Activated T-cell treated with anti-CD3 and anti-CD28 coated beads, Interleukin-2, amount 50 U/mL, for 72 hours (primary cell): Measurements from ENCODE around the gene SDE2. TPM values are rescaled to one million over a fixed set of nuclear protein-coding genes. Genes with fewer than 3 reads are reported as not detected.
"Not testable (repeated sequence)": the region's sequence is repeated elsewhere in the genome, so short reads cannot be mapped to it uniquely, and the experiment has no call there.

Experiments used
- ATAC-seq, 2 donors: fragments of 150-1000 bp; cut with Tn5 transposase; replicated peaks in 1 of 2; 2 replicates each; pipeline ENCODE4 v1.10.0; 2021; ENCODE audit warnings: moderate library complexity in 2 of 2, mild to moderate bottlenecking in 1 of 2
- DNase-seq, 2 donors: peaks; one replicate each; pipeline ENCODE4 v3.0.0; 2021 to 2022; ENCODE audit warnings: mixed read lengths in 1 of 2
- H3K27ac Mint-ChIP-seq: one replicate; pipeline ENCODE4 v1.8.0; 2022; ENCODE audit warnings: mild to moderate bottlenecking, moderate library complexity, mixed read lengths
- H3K27me3 Mint-ChIP-seq: one replicate; pipeline ENCODE4 v1.8.0; 2022; ENCODE audit warnings: low read depth, mixed read lengths
- H3K36me3 Mint-ChIP-seq, 2 donors: one replicate each; pipeline ENCODE4 v1.8.0; 2022; ENCODE audit warnings: mixed read lengths in 2 of 2, mild to moderate bottlenecking in 1 of 2; ENCODE audit not compliant: insufficient read depth in 2 of 2
- H3K4me1 Mint-ChIP-seq: one replicate; pipeline ENCODE4 v1.8.0; 2022; ENCODE audit warnings: low read depth, mixed read lengths
- H3K4me3 Mint-ChIP-seq, 2 donors: one replicate each; pipeline ENCODE4 v1.8.0; 2022; ENCODE audit warnings: mild to moderate bottlenecking in 2 of 2, mixed read lengths in 2 of 2, moderate library complexity in 2 of 2
- H3K9me3 Mint-ChIP-seq, 2 donors: one replicate each; pipeline ENCODE4 v1.8.0; 2022; ENCODE audit warnings: mixed read lengths in 2 of 2
- total RNA-seq, 2 donors: library from RNA; stranded (reverse); gene quantifications; one replicate each; pipeline ENCODE4 v1.2.3, GENCODE V29; 2022

The SDE2 gene
- total RNA-seq, 2 donors from 2014 or later = 21.5 to 24.0 TPM

DNA sequence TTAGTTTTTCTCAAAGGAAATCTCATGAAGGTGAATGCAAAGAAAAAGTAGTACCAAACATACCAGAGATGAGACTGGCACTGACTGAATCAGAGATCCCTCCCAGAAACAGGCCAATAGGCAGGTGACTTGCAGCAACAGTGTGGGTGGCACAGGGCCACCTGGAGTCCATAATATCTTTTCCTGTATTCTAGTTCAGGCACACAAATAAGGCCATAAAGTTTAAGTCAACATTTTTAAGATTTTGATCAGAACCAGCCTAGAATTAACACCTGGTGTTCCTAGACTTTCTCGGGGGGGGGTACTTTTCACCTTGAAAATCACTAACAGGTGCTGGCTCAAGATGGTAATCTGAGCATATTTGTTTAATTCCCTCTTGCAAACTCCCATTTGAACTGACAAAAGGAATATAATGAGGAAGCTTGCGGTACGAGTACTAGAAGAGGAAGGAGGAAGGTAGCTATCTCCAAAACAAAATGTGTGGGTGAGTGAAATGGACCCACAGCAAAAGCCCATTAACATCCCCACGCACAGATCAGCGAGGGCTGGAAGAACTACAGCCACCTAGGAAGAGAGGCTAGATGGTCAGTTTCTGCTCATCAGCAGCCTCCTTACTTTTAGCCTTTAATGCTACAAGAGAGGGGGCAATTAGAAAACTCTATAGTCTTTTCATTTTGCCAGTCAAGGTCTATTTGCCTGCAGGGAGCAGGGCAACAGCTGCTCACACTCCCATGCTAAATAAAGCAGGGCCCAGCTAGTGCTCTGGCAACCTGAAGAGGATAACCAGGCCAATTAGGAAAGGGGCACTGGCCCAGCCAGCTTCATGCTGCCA lies 18.9 kb downstream of the SDE2 start:
- Mint-ChIP-seq H3K4me3 (no peak overlapping the region), H3K36me3 (peaks cover 15 to 32% of the 10 kb centered on the region in 2 donors), H3K4me1 (peaks cover 7% of the 10 kb centered on the region), H3K27ac (peak overlapping the region; percentile 22), H3K27me3 (no peaks in the 10 kb centered on the region), H3K9me3 (peaks cover 0 to 3% of the 10 kb centered on the region in 2 donors)
- ATAC-seq (no peak), DNase-seq (no peak)

DNA sequence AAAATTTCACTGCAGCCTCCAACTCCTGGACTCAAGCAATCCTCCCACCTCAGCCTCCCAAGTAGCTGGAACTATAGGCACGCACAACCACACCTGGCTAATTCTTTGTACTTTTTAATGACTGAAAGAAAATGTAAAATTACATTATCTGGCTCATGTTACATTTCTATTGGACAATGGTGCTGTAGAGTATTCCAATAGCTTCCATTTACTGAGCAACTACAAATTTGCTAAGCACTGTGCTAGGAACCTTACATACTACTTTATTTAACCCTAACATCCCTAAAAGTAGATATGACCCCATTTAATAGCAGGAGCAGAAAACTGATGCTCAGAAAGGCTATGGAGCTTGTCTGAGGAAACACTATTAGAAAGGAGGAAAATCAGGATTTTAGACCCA lies 19.7 kb downstream of the SDE2 start:
- H3K4me3 Mint-ChIP-seq = no peak overlapping the region
- DNase-seq = no peak
- H3K36me3 Mint-ChIP-seq = peaks cover 15 to 31% of the 10 kb centered on the region in 2 donors
- peak overlapping the region; percentile 22 for H3K27ac Mint-ChIP-seq
- H3K27me3 Mint-ChIP-seq = no peaks in the 10 kb centered on the region
- H3K4me1 Mint-ChIP-seq = peaks cover 7% of the 10 kb centered on the region
- peaks cover 0 to 3% of the 10 kb centered on the region in 2 donors for H3K9me3 Mint-ChIP-seq
- no peak for ATAC-seq

DNA sequence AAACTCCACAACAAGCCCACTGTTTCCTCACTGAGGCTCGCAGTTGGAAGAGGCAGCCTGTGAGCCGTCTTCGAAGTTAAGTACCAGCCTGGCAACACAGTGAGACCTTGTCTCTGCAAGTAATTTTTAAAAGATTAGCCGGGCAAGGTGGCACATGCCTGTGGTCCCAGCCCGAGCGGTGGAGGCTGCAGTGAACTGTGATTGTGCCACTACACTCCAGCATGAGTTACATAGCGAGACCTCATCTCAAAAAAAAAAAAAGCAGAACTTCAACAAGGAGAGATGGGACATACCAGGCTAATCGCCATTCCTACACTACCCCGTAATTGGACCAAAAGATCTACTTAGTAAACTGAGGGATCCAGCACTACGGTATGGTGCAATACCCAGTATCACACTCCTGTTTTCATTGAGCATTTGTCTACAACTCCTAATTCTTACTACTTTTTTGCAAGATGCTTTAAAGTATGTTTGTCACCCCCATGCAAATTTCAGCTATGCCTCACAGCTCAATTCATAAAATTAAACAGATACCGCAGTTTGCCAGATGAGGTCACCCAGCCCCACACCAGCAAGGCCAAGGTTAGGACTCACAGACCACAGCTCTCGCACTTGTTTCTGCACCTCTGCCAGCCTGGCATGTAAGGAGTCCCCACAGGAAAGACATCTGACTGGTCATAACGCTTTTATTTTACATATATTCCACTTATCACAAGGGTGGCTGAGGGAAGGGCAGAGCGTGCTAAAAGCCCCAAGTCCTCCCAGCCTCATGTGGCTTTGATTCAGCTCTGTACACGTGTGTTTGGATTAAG lies 21.0 kb downstream of the SDE2 start:
- ATAC-seq = no peak
- Mint-ChIP-seq H3K36me3 (peaks cover 9 to 21% of the 10 kb centered on the region in 2 donors), H3K27me3 (no peaks in the 10 kb centered on the region), H3K4me1 (peaks cover 7% of the 10 kb centered on the region), H3K4me3 (no peak overlapping the region), H3K9me3 (peaks cover 0 to 3% of the 10 kb centered on the region in 2 donors), H3K27ac (peak overlapping the region; percentile 14)
- no peak for DNase-seq

DNA sequence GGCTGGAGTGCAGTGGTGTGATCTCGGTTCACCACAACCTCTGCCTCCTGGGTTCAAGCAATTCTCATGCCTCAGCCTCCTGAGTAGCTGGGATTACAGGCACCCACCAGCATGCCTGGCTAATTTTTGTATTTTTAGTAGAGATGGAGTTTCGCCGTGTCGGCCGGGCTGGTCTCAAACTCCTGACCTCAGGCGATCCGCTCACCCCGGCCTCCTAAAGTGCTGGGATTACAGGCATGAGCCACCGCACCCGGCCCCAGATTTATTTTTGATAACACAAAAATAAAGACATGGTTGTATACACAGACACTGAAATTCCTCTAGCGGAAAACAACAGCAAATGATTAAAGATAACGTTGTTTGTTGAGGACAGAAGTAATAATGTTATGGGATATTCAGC lies 24.0 kb downstream of the SDE2 start:
- not testable (repeated sequence) for ATAC-seq, H3K4me1 Mint-ChIP-seq, H3K27ac Mint-ChIP-seq, DNase-seq, H3K36me3 Mint-ChIP-seq, H3K27me3 Mint-ChIP-seq, H3K4me3 Mint-ChIP-seq, H3K9me3 Mint-ChIP-seq

DNA sequence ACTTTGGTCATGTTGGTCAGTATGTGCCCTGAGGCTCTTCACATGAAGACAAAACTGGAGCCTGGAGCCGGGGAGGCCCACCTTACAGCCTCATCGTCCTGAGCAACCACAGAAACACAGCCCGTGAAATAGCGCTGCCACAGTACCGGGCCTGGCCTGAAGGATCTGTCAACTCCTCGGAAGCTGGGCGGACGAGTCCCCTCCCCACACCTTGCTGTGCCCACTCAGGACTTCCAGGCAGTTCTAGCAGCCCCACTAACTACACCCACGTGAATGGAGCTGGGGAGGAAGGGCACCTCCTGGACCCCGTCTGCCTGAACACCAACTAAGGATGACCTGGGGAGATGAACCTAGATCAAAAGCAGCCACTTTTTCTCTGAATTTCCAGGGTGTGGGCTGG lies 24.7 kb downstream of the SDE2 start:
- no peak for DNase-seq
- Mint-ChIP-seq H3K27me3 (no peaks in the 10 kb centered on the region), H3K9me3 (no peaks in the 10 kb centered on the region), H3K36me3 (peaks cover 0 to 4% of the 10 kb centered on the region in 2 donors), H3K4me1 (peaks cover 7% of the 10 kb centered on the region), H3K27ac (no peak overlapping the region), H3K4me3 (no peak overlapping the region)
- no peak for ATAC-seq

DNA sequence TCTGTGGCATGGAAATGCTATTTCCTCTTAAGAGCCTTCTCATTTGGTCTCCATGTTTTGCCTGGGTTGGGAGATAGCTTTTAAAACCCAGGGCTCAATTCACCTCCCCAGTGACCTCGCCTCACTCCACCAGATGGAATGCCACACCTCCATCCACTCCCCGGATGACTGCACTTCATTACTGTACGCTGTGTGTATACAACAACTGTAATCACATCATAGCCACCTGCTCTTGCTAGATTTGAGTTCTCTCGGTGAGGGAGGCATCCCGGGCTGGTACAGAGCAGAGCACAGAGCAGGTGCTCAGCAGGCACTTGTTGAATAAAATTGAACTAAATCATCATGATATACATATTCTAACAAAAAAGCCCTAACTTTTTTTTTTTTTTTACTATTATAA lies 26.0 kb downstream of the SDE2 start:
- no peaks in the 10 kb centered on the region for H3K27me3 Mint-ChIP-seq
- H3K4me3 Mint-ChIP-seq = no peak overlapping the region
- H3K9me3 Mint-ChIP-seq = no peaks in the 10 kb centered on the region
- H3K27ac Mint-ChIP-seq = no peak overlapping the region
- H3K36me3 Mint-ChIP-seq = peaks cover 0 to 2% of the 10 kb centered on the region in 2 donors
- peaks cover 7% of the 10 kb centered on the region for H3K4me1 Mint-ChIP-seq
- ATAC-seq (no peak), DNase-seq (no peak)

DNA sequence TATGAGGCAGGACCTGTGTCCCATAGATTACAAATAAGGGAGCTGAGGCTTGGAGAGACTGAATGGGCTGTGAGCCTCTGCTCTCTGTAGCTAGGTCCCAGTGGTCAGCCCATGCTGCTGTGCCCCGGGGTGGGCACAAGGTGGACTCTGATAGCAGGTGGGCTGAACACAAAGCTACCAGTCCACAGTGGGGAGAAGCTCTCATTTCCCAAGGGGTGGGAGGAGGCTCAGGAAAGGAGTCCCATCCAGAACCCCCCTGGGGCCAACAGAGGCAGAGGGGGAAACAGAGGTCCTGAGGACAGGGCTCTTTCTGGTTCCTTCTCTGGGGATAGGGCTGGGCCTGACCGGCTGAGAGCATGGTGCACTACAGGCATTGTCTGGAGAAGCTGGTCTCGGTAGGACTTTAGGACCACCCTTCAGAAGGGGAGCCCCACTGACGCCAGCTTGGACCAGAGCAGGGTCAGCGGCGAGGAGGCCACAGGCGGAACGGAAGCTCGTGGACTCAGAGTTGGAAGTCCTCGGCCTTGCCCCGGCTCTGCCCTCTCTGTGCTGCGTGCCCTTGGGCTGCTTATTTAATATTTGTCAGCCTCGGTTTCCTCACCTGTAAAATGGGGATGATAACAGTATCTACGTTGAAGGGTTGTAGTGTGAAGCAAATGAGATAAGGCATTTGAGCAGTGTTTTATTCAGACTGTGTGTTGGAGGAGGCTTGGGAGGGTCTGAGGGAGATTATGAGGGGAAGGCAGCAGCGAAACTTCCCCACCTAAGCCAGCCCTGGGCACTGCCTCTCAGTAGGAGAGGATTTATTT lies 26.6 kb downstream of the SDE2 start:
- Mint-ChIP-seq H3K4me3 (no peak overlapping the region), H3K27me3 (no peaks in the 10 kb centered on the region), H3K27ac (no peak overlapping the region), H3K36me3 (peaks cover 0 to 2% of the 10 kb centered on the region in 2 donors), H3K9me3 (no peaks in the 10 kb centered on the region), H3K4me1 (peaks cover 7% of the 10 kb centered on the region)
- DNase-seq (no peak), ATAC-seq (no peak)

DNA sequence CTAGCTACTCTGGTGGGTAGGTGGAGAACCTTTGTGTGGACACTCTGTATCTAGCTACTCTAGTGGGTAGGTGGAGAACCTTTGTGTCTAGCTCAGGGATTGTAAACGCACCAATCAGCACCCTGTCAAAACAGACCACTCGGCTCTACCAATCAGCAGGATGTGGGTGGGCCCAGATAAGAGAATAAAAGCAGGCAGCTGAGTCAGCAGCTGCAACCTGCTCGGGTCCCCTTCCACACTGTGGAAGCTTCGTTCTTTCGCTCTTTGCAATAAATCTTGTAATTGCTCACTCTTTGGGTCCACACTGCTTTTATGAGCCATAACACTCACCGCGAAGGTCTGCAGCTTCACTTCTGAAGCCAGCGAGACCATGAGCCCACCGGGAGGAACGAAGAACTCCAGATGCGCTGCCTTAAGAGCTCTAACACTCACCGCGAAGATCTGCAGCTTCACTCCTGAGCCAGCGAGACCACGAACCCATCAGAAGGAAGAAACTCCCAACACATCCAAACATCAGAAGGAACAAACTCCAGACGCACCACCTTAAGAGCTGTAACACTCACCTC lies 28.5 kb downstream of the SDE2 start:
- DNase-seq, H3K4me3 Mint-ChIP-seq, H3K27me3 Mint-ChIP-seq, H3K27ac Mint-ChIP-seq, H3K9me3 Mint-ChIP-seq, H3K36me3 Mint-ChIP-seq, ATAC-seq, H3K4me1 Mint-ChIP-seq: not testable (repeated sequence)

DNA sequence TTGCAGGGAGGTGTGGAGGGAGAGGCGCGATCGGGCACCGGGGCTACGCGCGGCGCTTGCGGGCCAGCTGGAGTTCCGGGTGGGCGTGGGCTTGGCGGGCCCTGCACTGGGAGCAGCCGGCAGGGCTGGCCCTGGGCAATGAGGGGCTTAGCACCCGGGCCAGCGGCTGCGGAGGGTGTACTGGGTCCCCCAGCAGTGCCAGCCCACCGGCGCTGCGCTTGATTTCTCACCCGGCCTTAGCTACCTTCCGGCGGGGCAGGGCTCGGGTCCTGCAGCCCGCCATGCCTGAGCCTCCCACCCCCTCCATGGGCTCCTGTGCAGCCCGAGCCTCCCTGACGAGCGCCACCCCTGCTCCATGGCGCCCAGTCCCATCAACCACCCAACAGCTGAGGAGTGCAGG lies 29.4 kb downstream of the SDE2 start:
- not testable (repeated sequence) for H3K27me3 Mint-ChIP-seq, ATAC-seq, H3K9me3 Mint-ChIP-seq, H3K4me1 Mint-ChIP-seq, H3K4me3 Mint-ChIP-seq, H3K36me3 Mint-ChIP-seq, DNase-seq, H3K27ac Mint-ChIP-seq

DNA sequence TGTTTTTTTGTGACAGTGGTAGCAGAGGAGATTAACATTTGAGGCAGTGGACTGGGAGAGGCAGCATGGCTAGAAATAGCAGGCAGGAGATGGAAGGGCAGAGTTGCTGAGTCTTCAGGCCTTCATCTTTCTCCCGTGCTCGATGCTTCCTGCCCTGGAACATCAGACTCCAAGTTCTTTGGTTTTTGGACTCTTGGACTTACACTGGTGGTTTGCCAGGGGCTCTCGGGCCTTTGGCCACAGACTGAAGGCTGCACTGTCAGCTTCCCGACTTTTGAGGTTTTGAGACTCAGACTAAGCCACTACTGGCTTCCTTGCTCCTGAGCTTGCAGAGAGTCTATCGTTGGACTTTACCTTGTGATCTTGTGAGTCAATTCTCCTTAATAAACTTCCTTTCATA lies 33.9 kb downstream of the SDE2 start:
- DNase-seq = no peak
- Mint-ChIP-seq H3K27me3 (no peaks in the 10 kb centered on the region), H3K27ac (no peak overlapping the region), H3K4me1 (no peaks in the 10 kb centered on the region), H3K9me3 (no peaks in the 10 kb centered on the region), H3K36me3 (no peaks in the 10 kb centered on the region), H3K4me3 (no peak overlapping the region)
- no peak for ATAC-seq

DNA sequence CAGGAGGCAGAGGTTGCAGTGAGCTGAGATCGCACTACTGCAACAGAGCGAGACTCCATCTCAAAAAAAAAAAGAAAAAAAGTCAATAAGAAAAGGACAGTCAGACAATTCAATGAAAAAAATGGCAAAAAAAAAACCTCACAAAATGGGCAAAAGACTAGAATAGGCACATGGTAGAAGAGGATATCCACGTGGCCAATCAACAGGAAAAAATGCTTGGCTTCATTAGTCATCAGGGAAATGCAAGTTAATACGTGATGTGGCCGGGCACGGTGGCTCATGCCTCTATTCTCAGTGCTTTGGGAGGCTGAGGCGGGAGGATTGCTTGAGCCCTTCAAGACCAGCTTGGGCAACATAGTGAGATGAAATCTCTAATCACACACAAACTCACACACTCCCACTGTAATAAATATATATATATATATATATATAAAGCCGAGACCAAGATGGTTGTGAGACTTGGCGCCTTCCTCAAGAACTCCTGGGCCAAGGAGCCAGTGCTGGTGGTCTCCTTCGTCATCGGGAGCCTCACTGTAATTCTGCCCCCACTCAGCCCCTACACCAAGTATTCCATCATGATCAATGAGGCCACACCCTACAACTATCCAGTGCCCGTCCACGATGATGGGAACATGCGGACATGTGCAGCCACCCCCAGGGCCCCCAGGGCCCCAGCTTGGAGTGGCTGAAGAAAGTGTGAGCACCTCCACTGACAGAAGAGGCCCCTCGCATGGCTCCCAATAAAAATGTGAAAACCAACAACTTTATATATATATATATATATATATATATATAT lies 35.2 kb downstream of the SDE2 start:
- ATAC-seq (no peak), DNase-seq (no peak)
- Mint-ChIP-seq H3K9me3 (no peaks in the 10 kb centered on the region), H3K27ac (no peak overlapping the region), H3K4me1 (no peaks in the 10 kb centered on the region), H3K27me3 (no peaks in the 10 kb centered on the region), H3K4me3 (no peak overlapping the region), H3K36me3 (no peaks in the 10 kb centered on the region)

DNA sequence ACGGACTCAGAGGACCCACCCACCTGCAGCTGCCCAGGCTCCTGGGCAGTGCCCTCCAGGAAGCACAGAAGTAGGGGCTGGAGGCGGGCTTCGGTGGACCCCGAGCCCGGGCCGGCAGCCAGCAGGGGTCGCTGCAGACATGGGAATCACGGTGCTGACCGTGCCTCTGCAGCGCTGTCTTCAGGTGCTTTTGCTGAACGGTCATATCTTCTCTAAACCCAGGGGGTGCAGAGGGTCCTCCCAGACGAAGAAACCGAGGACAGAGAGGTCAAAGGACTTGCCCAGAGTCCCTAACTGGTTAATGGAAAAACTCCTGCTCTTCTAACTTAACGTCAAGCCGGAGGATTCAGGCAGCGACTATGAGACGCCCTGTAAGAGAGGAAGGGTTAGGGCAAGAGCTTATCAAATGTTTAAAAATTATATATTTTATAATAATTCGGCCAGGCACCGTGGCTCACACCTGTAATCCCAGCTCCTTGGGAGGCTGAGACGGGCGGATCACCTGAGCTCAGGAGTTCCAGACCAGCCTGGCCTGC lies 36.6 kb downstream of the SDE2 start:
- H3K27ac Mint-ChIP-seq = no peak overlapping the region
- peak; percentile 79 to 85 for DNase-seq
- no peaks in the 10 kb centered on the region for H3K9me3 Mint-ChIP-seq
- H3K27me3 Mint-ChIP-seq = no peaks in the 10 kb centered on the region
- no peak overlapping the region for H3K4me3 Mint-ChIP-seq
- no peaks in the 10 kb centered on the region for H3K36me3 Mint-ChIP-seq
- peak; percentile 95 to 96 for ATAC-seq
- H3K4me1 Mint-ChIP-seq = no peaks in the 10 kb centered on the region
